Activated T-cell treated with anti-CD3 and anti-CD28 coated beads for 1 hour (primary cell): ENCODE measurements around the gene RIOX2.

Experiments
- DNase-seq: peaks from one replicate; pipeline ENCODE4 v3.0.0-alpha.2; 2020; ENCODE audit warnings: low read depth

The RIOX2 gene

DNA sequence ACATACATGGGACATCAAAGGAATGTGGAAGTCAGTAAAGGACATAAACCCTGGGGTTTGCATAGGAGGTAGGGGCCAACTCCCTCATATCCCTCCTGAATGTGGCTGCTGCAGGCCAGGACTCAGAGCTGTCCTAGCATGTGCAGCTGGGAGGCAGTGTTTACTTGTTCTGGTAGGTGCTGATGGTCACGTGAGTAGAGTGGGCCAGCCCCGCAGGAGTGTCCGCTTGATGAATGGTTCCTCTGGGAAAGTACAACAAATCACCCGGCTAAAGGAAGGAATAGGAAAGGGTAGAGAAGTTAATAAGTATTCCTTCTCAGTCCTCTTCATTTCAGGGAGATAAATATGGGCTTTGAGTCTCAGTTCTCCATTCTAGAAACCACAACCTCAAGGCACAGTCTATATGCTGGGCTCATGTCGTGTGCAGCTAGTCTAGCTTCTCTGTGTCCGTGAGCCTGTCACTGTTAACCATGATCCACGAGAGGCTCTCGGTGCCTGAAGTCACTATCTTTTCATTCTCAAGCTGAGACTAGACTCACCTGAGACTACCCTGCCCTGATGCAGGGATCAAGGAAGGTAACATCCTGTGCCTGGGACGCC, 17.9 kb downstream of the RIOX2 start:
- no peak for DNase-seq

- no peak for DNase-seq
These were observed 19.4 kb downstream of the RIOX2 start for GRCh38 chr3:97952872-97953271.

DNA sequence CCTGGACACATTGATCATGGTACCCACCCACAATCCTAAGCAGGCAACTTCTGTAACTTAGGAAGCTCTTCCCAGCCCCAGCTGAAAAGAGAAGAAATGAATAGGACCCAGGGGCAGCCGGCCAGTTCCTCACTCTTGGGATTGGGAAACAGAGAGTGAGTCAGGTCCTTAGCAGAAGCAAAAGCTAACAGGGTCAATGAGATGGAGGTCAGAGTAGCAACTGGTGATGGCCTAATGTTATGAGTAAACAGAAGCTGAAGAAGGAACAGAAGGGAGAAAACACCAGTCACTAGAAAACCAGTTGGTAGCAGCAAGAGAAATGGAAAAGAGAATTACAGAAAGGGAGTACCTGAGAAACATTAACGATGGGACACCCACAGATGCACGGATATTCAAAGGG, 20.0 kb downstream of the RIOX2 start:
- DNase-seq, result no peak

- DNase-seq, result no peak
These were observed 21.9 kb downstream of the RIOX2 start for GRCh38 chr3:97950360-97950759.

DNA sequence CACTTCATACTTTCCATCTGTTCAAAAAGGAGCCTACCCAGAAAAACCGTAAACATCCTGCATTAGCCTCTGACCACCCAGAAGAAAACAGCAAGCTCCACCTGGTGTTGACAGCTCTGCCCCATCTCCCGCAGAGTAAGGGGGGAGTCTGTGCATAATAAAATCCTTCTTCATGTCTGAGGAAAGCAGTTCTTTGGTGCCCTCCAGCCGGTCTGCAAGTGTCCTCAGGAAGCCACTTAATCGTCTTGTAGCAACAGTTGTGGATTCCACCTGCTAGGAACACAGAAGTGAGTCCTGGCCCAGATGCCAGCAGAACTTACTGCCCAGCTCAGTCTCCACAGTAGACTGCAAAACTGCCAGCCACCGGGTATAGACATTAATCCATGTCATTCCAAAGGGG, 22.5 kb downstream of the RIOX2 start:
- DNase-seq, result no peak

GRCh38 chr3:97949110-97949485, 23.1 kb downstream of the RIOX2 start:
- DNase-seq, result no peak

DNA sequence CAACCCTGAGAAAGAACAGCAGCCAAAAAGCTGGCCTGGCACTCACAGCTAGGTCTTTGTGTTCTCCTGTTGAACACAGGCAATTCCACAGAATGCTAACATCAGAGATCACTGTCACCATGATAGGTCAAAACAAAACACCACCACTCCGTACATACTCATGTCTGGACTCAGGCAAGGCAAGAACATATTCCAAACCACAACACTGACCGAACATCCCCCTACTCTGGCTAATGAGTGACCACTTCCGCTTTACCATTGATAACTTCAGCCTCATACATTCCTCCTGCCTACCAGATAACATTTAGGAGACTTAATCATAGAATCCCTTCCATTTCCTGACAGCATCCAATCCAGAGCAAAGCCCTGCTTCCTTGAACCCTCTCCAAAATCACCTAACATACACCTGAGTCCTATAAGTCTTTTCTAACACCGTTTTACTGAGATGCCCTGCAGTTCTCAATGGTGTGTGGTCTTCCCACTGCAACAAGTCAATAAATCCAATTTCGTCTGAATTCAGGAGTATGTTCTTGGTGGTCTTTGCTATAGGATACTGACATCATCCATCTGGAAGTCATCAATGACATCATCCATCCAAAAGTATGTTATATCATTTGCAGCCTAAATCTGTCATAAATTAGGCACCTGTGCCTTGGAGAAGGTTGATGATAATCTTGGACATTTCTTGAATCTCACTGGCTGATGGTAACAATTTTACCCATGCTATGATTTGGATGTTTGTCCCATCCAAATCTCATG, 23.7 kb downstream of the RIOX2 start:
- DNase-seq, result no peak

- DNase-seq, result no peak
These were observed 29.3 kb downstream of the RIOX2 start for GRCh38 chr3:97942801-97943546.

GRCh38 chr3:97940034-97940433, 32.2 kb downstream of the RIOX2 start:
- DNase-seq, result no peak

- DNase-seq, result no peak
These were observed 32.8 kb downstream of the RIOX2 start for GRCh38 chr3:97939401-97939800.

- DNase-seq, result no peak
These were observed 33.8 kb downstream of the RIOX2 start for GRCh38 chr3:97938444-97938843.

GRCh38 chr3:97937205-97937604, 35.0 kb downstream of the RIOX2 start:
- no peak for DNase-seq

GRCh38 chr3:97935842-97936241, 36.4 kb downstream of the RIOX2 start:
- DNase-seq, result no peak

GRCh38 chr3:97934980-97935695, 37.1 kb downstream of the RIOX2 start:
- DNase-seq, result no peak

DNA sequence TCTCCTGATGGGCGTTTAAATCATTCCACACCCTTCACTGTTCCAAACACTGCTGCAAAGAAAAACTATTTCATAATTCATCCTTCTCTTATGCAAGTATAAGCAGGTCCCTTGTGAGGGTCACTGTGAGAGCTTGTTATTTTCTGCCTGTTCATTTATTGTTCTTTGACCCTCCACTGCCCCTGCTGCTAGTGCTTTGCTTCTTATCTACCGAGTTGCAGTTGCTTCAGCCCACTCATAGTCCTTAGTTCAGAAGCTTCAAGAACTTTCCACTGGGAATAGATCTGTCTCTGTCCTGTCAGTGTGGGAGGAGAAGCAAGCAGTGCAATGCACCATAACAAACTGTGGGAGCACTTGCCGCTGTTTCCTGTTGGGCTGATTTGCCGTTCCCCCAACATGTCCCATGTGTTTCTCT, 39.8 kb downstream of the RIOX2 start:
- DNase-seq, result no peak

- DNase-seq, result no peak
These were observed 41.0 kb downstream of the RIOX2 start for GRCh38 chr3:97931218-97931617.

DNA sequence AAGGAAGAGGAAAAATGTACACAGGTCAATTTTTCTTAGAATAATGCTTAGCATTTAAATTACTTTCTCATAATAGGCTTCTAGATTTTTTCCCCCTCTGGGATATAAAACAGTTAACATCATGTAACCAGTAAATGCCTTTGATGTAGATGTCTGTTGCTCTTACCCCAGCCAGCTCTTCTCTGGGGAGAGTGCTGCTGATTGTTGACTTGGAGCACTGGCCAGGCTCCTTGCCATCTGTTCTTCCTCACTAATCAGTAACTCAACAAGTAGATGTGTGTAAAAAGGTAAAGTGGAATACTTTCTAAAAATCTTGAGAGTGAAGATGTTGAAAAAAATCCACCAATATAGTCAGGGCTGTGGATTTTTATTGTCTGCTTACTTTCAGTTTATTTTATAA, 42.2 kb downstream of the RIOX2 start:
- DNase-seq, result no peak

GRCh38 chr3:97928986-97929385, 43.2 kb downstream of the RIOX2 start:
- DNase-seq, result no peak

GRCh38 chr3:97927704-97928103, 44.5 kb downstream of the RIOX2 start:
- no peak for DNase-seq

- no peak for DNase-seq
These were observed 54.3 kb downstream of the RIOX2 start for GRCh38 chr3:97917813-97918536.

- DNase-seq, result no peak
These were observed 55.7 kb downstream of the RIOX2 start for GRCh38 chr3:97916576-97916975.

DNA sequence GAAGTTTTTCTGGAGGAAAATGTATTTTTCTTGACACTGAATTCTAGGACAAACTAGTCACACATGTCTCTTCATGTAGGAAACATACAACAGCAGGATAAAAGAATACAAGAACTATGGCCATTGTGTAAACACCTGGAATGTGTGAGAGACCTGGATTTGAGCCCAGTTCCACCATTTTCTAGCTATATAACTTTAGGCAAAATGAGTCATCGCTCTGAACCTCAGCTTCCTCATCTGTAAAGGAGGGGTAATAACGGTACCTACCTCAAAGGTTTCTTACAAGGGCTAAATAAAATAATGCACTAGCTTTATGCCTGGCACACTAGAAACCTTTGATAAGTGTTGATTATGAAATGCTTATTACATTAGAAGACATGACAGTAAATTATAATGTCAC, 57.8 kb downstream of the RIOX2 start:
- no peak for DNase-seq
